Subcutaneous adipose tissue (tissue), 4 donors: ENCODE results near the gene BATF. TPM values are rescaled to one million over a fixed set of nuclear protein-coding genes. Genes with fewer than 3 reads are reported as not detected.

Source experiments
- total RNA-seq, 4 donors: library from RNA; depleted of rRNA; stranded (reverse); fragments of >200 nt; gene quantifications; one replicate each; pipeline ENCODE4 v1.1.0, GENCODE V29; 2016
- TF ChIP-seq, protein P1 (sequence below): fragments of 450-650 bp; IDR thresholded peaks from one replicate; pipeline ENCODE4 v1.5.1; 2016; ENCODE audit warnings: low read depth, mild to moderate bottlenecking, control low read depth, antibody characterized with exemption, moderate library complexity

Gene BATF
- total RNA-seq, 4 donors from 2014 or later: 7.3 to 18.3 (median 9.4) TPM

DNA sequence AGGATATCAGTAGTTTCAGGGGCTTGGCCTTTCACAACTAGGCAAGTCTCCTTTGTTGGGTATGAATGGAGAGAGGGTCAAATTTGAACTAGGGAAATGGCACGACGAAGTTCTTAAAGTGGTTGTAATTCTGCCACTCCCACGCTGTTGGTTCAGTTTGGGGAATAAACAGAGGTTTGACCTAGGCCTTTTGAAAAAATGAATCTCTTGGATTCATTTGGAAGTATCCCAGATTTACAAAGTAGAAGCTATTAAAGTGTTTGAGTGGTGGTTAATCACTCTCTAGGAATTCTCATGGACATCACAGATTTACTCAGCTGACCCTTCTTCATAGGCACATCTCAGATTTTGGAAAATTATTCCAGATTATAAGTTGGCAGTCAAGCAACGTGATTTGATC lies 14.8 kb downstream of the BATF start:
- TF ChIP-seq, protein P1, sequence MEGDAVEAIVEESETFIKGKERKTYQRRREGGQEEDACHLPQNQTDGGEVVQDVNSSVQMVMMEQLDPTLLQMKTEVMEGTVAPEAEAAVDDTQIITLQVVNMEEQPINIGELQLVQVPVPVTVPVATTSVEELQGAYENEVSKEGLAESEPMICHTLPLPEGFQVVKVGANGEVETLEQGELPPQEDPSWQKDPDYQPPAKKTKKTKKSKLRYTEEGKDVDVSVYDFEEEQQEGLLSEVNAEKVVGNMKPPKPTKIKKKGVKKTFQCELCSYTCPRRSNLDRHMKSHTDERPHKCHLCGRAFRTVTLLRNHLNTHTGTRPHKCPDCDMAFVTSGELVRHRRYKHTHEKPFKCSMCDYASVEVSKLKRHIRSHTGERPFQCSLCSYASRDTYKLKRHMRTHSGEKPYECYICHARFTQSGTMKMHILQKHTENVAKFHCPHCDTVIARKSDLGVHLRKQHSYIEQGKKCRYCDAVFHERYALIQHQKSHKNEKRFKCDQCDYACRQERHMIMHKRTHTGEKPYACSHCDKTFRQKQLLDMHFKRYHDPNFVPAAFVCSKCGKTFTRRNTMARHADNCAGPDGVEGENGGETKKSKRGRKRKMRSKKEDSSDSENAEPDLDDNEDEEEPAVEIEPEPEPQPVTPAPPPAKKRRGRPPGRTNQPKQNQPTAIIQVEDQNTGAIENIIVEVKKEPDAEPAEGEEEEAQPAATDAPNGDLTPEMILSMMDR: no peak

DNA sequence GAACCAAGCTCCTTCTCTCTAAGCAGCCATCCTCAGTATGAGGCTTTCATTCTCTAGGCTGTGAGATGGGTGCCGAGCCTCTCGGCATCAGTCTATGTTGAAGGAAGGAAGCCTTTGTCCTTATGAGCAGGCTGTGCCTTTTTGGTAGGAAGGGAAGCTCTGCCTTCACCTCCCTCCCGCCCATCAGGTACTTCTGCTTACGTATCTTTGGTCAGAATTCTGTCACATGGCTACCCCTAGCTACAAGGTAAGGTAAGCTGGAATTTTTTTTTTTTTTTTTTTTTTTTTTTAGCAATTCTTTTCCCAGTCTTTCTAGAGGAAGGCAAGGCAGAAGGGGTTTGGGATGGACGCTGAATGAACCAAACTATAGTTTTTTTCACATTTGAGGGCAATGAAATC lies 16.9 kb downstream of the BATF start:
- TF ChIP-seq, protein P1: no peak

DNA sequence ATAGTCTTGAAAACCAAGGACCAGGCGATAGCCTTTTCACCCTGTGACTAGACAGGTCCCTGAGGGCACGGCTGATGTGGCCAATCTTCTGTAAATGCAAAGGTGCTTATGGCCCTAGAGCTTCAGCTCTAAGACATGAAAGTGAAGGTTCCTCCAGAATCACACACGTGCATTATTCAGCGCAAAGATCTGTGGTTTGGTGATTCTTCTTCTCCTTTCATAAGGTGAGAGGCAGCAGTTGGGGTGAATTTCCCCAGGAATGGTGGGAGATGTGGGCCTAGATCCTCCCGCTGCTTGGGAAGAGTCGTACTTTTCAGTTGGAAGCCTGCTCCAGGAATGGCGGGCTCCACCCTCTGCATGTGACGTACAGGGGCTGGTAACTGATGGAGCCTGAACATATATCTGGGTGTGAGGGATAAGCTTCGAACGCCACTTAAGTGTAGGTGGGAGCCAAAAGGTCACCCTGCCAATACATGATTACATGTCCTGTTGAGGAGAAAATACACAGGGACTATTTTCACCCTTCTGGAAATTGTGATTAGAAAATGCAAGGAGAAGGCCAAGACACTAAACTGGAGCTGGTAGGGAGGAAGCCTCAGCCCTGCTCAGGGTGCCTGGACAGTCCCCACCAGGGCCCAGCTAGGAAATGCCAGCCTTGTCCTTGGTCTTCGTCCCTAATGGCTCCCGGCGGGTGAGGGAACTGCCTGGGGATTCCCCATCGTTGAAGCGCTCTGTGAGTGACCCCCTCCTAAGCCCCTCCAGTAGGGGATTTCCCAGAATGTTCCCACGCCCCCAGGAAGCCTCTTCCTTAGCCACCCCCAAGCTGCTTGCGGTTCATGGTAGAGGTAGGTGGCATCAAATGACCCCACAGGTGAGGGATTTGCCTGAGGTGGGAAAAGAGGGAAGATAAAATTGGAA lies 17.6 kb downstream of the BATF start:
- TF ChIP-seq, protein P1: no peak

DNA sequence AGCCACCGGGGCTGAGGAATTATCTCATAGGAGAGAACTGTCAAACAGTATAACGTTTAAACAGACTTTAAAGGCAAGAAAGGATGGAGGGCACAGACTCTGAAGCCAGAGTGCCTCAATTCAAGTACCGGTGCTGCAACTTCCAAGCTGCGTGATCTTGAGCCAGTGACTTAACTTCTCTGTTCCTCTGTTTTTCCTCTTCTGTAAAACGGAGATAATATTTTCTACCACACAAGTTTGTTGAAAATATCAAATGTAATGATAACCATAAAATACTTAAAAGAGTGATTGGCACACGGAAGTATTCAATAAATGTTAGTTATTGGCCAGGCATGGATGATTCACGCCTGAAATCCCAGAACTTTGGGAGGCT lies 18.2 kb downstream of the BATF start:
- TF ChIP-seq, protein P1: no peak

DNA sequence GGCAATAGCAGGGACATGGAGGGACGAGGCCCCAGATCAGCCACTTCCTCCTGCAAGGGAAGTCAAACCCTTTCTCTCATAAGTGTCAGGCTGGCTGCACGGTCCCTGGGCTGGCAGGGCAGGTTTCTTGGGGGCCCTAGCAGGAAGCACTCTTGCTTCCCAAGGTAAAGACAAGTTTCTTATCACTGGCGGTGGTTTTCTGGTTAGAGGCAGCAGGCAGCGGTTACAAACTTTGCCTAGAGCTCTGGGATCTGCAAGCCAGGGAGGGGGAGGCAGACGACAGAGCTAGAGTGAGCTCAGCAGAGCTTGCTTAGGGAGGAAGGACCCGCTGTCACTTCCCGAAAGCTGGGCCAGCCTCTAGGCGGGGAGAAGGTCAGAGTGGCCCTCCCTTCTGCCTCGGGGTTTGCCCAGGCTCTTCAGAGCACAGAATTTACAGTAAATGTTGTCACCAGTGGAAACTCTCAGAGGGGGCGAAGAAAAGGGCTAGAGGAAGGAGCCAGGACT lies 20.4 kb downstream of the BATF start:
- TF ChIP-seq, protein P1: no peak

DNA sequence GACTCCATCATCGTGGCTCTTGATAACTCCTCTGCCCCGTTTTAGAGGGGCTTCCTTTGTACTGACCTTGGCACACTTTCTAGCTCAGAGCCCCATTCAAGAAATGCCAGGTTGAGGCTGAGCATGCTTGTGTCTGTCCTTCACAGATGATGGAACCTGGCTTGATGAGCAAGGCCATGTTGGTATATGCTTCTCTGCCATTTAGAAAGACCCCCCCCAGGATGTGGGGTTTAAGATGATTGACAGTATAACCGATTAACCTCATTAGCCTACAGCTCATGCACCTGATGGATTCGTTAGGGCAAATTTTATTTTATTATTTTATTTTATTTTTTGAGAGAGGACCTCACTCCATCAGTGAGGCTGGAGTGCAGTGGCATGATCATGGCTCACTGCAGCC lies 21.0 kb downstream of the BATF start:
- TF ChIP-seq, protein P1: no peak

DNA sequence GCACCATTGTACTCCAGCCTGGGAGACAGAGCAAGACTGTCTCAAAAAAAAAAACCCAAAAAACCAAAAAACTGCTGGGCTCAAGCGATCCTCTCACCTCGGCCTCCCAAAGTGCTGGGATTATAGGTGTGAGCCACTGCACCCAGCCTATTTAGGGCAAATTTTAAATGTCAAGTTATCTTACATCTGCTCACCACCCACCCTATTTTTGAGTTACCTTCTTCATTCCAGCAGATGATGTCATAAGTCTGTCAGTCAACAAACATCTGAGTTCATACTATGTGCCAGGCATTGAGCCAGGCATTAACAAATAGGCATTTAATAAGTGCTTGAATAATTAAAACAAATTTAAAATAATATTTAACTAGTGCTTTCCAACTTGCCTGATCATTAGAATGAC lies 21.5 kb downstream of the BATF start:
- TF ChIP-seq, protein P1: no peak
